Muscle of back (tissue), 11 donors: ENCODE results near the gene CREB3L1. TPM values are rescaled to one million over a fixed set of nuclear protein-coding genes. Genes with fewer than 3 reads are reported as not detected.
A peak's percentile ranks its signal among the peaks of the same experiment; 100 is the strongest.
"Not testable (repeated sequence)": the region's sequence is repeated elsewhere in the genome, so short reads cannot be mapped to it uniquely, and the experiment has no call there.

ENCODE experiments used
- DNase-seq, 3 donors: peaks; one replicate each; pipeline versions ENCODE4 v3.0.0 to v3.0.0-alpha.2; 2013
- polyA plus RNA-seq, 10 donors: library from polyadenylated mRNA; unstranded; fragments of 120-200 nt; gene quantifications; one replicate each; pipeline ENCODE4 v1.2.1, GENCODE V29; 2013; ENCODE audit not compliant: insufficient read length in 10 of 10

CREB3L1 gene
- polyA plus RNA-seq, 10 donors: 37.6 to 62.4 (median 46.5) TPM

- DNase-seq: peak in 2 of 3 donors; percentile 82 to 91
These were observed 17.2 kb downstream of the CREB3L1 start for GRCh38 chr11:46294365-46295309.

GRCh38 chr11:46295312-46296058, 18.0 kb downstream of the CREB3L1 start:
- DNase-seq: peak; percentile 74 to 96 (median 88)

GRCh38 chr11:46296059-46296527, 18.6 kb downstream of the CREB3L1 start:
- peak in 1 of 3 donors; percentile 79 for DNase-seq

GRCh38 chr11:46296528-46297448, 19.3 kb downstream of the CREB3L1 start:
- DNase-seq: peak in 2 of 3 donors; percentile 88 to 93

GRCh38 chr11:46298699-46299433, 21.4 kb downstream of the CREB3L1 start:
- no peak for DNase-seq

- DNase-seq: no peak
These were observed 22.0 kb downstream of the CREB3L1 start for GRCh38 chr11:46299451-46299961.

- DNase-seq: no peak
These were observed 22.8 kb downstream of the CREB3L1 start for GRCh38 chr11:46300270-46300669.

GRCh38 chr11:46302866-46303265, 25.4 kb downstream of the CREB3L1 start:
- no peak for DNase-seq

GRCh38 chr11:46304036-46304435, 26.6 kb downstream of the CREB3L1 start:
- not testable (repeated sequence) for DNase-seq

- DNase-seq: no peak
These were observed 27.2 kb downstream of the CREB3L1 start for GRCh38 chr11:46304605-46305179.

- DNase-seq: no peak
These were observed 27.8 kb downstream of the CREB3L1 start for GRCh38 chr11:46305295-46305694.

GRCh38 chr11:46306296-46306853, 28.9 kb downstream of the CREB3L1 start:
- no peak for DNase-seq

GRCh38 chr11:46307369-46307768, 29.9 kb downstream of the CREB3L1 start:
- no peak for DNase-seq

- no peak for DNase-seq
These were observed 30.4 kb downstream of the CREB3L1 start for GRCh38 chr11:46307785-46308341.

- peak in 1 of 3 donors; percentile 86 for DNase-seq
These were observed 31.4 kb downstream of the CREB3L1 start for GRCh38 chr11:46308631-46309419.

GRCh38 chr11:46309814-46310259, 32.4 kb downstream of the CREB3L1 start:
- no peak for DNase-seq

GRCh38 chr11:46315033-46315738, 37.7 kb downstream of the CREB3L1 start:
- peak in 2 of 3 donors; percentile 68 to 83 for DNase-seq
